Stomach (tissue), 9 donors: ENCODE results near the gene S100A12. TPM values are rescaled to one million over a fixed set of nuclear protein-coding genes. Genes with fewer than 3 reads are reported as not detected.

Experiments
- DNase-seq, 2 donors: peaks; one replicate each; pipeline versions ENCODE4 v3.0.0 to v3.0.0-alpha.2; 2013 to 2019
- H3K27ac ChIP-seq, 5 donors: fragments of 200-600 bp in 4 of 5; sonication (generic) in 4 of 5; one replicate each; pipeline ENCODE4 v1.5.1; 2013 to 2019; ENCODE audit warnings: mild to moderate bottlenecking in 1 of 5, moderate library complexity in 1 of 5
- H3K27me3 ChIP-seq, 3 donors: fragments of 200-600 bp; sonication (generic); one replicate each; pipeline ENCODE4 v1.5.1; 2017 to 2019; ENCODE audit warnings: mixed run types in 1 of 3
- H3K36me3 ChIP-seq, 4 donors: fragments of 200-600 bp; sonication (generic); 1 replicate in 3 of 4; 2 replicates in 1 of 4; pipeline ENCODE4 v1.5.1; 2016 to 2019
- H3K4me1 ChIP-seq, 4 donors: fragments of 200-600 bp; sonication (generic); one replicate each; pipeline ENCODE4 v1.5.1; 2016 to 2019
- H3K4me3 ChIP-seq, 4 donors: fragments of 200-600 bp; sonication (generic) in 3 of 4; one replicate each; pipeline ENCODE4 v1.5.1; 2016 to 2019; ENCODE audit warnings: mild to moderate bottlenecking in 1 of 4
- H3K9me3 ChIP-seq, 4 donors: fragments of 200-600 bp; sonication (generic); one replicate each; pipeline ENCODE4 v1.5.1; 2016 to 2019
- EP300 ChIP-seq: sonication (generic); formaldehyde crosslinking; IDR thresholded peaks from one replicate; pipeline ENCODE4 v1.6.1; 2017; ENCODE audit warnings: antibody characterized with exemption
- POLR2A ChIP-seq, 4 donors: fragments of 450-650 bp; IDR thresholded peaks; one replicate each; pipeline ENCODE4 v1.6.1; 2016; ENCODE audit warnings: antibody characterized with exemption in 4 of 4, control low read depth in 2 of 4, mild to moderate bottlenecking in 1 of 4, moderate library complexity in 1 of 4
- POLR2AphosphoS5 ChIP-seq, 3 donors: sonication (generic); formaldehyde crosslinking; IDR thresholded peaks; one replicate each; pipeline ENCODE4 v1.6.1; 2016; ENCODE audit warnings: antibody characterized with exemption in 3 of 3
- WGBS, 5 donors: extraction: QIAGEN DNeasy Blood & Tissue Kit in 3 of 5; methylation state at CpG; one replicate each; pipeline versions ENCODE4 v1.1.5 to v1.1.7; 2013 to 2018; 5-methylcytosine and 5-hydroxymethylcytosine counted together
- intact Hi-C: fragments of 100-400 bp; cut with DNase I; formaldehyde crosslinking; loops from one replicate; pipeline ENCODE4 v1.15.1; 2023; ENCODE audit warnings: low total_unique reads
- polyA plus RNA-seq, 3 donors: library from polyadenylated mRNA; stranded (reverse); fragments of 200-250 nt; gene quantifications; one replicate each; pipeline ENCODE4 v1.2.3, GENCODE V29; 2013
- total RNA-seq, 5 donors: library from RNA; depleted of rRNA; stranded (reverse); fragments of >200 nt; gene quantifications; one replicate each; pipeline versions ENCODE4 v1.1.0 to v1.2.3, GENCODE V29; 2014 to 2016
- TF ChIP-seq, protein P1 (sequence below), 7 experiments: fragments of 450-650 bp in 4 of 7; fragments of 200-600 bp in 3 of 7; sonication (generic) in 3 of 7; IDR thresholded peaks; one replicate each; pipeline ENCODE4 v1.5.1; 2016 to 2019; ENCODE audit warnings: antibody characterized with exemption in 7 of 7, control low read depth in 2 of 7, mild to moderate bottlenecking in 1 of 7
- donor health status: healthy with polysubstance abuse.
- donor health status: Bipolar disorder and iron deficiency.
- donor health status: healthy.

Gene S100A12
- total and polyA plus RNA-seq, 8 donors, result 8.2 to 58.3 (median 16.3) TPM; not detected in 4

DNA sequence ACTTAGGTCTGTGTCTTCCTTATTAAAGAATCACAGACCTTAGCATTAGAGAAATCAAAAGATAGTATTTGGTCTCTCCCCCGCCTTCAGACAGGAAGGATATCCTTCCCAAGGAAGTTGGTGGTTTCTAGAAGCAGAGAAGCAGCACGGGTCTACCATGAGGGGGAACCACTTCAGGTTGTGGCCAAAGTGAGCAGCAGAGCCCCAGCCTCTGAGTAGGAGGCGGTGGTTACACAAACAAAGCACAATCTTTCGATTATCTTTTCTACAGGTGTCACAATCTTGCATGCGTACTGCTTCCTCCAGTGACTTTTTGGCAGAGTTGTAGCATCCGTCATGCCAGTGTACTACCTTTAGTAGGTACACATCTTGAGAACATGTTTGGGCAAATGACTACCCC lies 35.6 kb downstream of the S100A12 start:
- TF ChIP-seq EP300, result no peak
- TF ChIP-seq POLR2A (IDR thresholded peaks at IDR 0.05), result no peak
- TF ChIP-seq, protein P1, sequence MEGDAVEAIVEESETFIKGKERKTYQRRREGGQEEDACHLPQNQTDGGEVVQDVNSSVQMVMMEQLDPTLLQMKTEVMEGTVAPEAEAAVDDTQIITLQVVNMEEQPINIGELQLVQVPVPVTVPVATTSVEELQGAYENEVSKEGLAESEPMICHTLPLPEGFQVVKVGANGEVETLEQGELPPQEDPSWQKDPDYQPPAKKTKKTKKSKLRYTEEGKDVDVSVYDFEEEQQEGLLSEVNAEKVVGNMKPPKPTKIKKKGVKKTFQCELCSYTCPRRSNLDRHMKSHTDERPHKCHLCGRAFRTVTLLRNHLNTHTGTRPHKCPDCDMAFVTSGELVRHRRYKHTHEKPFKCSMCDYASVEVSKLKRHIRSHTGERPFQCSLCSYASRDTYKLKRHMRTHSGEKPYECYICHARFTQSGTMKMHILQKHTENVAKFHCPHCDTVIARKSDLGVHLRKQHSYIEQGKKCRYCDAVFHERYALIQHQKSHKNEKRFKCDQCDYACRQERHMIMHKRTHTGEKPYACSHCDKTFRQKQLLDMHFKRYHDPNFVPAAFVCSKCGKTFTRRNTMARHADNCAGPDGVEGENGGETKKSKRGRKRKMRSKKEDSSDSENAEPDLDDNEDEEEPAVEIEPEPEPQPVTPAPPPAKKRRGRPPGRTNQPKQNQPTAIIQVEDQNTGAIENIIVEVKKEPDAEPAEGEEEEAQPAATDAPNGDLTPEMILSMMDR (IDR thresholded peaks at IDR 0.05), result no peak
- no peak for TF ChIP-seq POLR2AphosphoS5 (IDR thresholded peaks at IDR 0.05)
- no peak overlapping the region for H3K4me3 ChIP-seq
- H3K9me3 ChIP-seq, result no peaks in the 10 kb centered on the region
- H3K27me3 ChIP-seq, result peaks cover 0 to 21% (median 0%) of the 10 kb centered on the region in 3 donors
- H3K4me1 ChIP-seq, result peaks cover 0 to 6% (median 0%) of the 10 kb centered on the region in 4 donors
- intact Hi-C loops, result no loop called here
- DNase-seq, result no peak
- no peak overlapping the region for H3K27ac ChIP-seq
- no peaks in the 10 kb centered on the region for H3K36me3 ChIP-seq
- WGBS, 5 donors, result 51 to 67% (median 54%) methylated on average over 6 of the region's 6 CpGs

GRCh38 chr1:153337980-153338853 lies 37.2 kb downstream of the S100A12 start:
- Histone ChIP-seq H3K4me1 (no peaks in the 10 kb centered on the region), H3K27me3 (peaks cover 0 to 15% (median 0%) of the 10 kb centered on the region in 3 donors), H3K9me3 (no peaks in the 10 kb centered on the region), H3K27ac (no peak overlapping the region), H3K36me3 (no peaks in the 10 kb centered on the region), H3K4me3 (no peak overlapping the region)
- intact Hi-C loops, result no loop called here
- no peak for TF ChIP-seq POLR2A (IDR thresholded peaks at IDR 0.05)
- no peak for TF ChIP-seq EP300
- TF ChIP-seq, protein P1 (IDR thresholded peaks at IDR 0.05), result no peak
- TF ChIP-seq POLR2AphosphoS5 (IDR thresholded peaks at IDR 0.05), result no peak
- WGBS, 5 donors, result 54 to 74% (median 68%) methylated on average over 8 of the region's 8 CpGs
- no peak for DNase-seq

GRCh38 chr1:153336650-153337049 lies 38.8 kb downstream of the S100A12 start:
- no peaks in the 10 kb centered on the region for H3K4me1 ChIP-seq
- intact Hi-C loops, result no loop called here

GRCh38 chr1:153333902-153334301 lies 41.5 kb downstream of the S100A12 start:
- no peak for TF ChIP-seq POLR2A (IDR thresholded peaks at IDR 0.05)
- TF ChIP-seq EP300, result no peak
- TF ChIP-seq, protein P1 (IDR thresholded peaks at IDR 0.05), result no peak
- no peak for TF ChIP-seq POLR2AphosphoS5 (IDR thresholded peaks at IDR 0.05)
- intact Hi-C loops, result no loop called here
- peaks cover 0 to 11% (median 0%) of the 10 kb centered on the region in 3 donors for H3K27me3 ChIP-seq
- no peak overlapping the region for H3K27ac ChIP-seq
- 77 to 100% (median 87%) methylated on average over 1 of the region's 1 CpG for WGBS, 5 donors
- no peaks in the 10 kb centered on the region for H3K36me3 ChIP-seq
- peaks cover 0 to 28% (median 22%) of the 10 kb centered on the region in 4 donors for H3K9me3 ChIP-seq
- H3K4me1 ChIP-seq, result no peaks in the 10 kb centered on the region
- H3K4me3 ChIP-seq, result no peak overlapping the region
- no peak for DNase-seq

More at GRCh38 chr1:153336650-153337049, 38.8 kb downstream of the S100A12 start:
- DNase-seq, result no peak
- peaks cover 0 to 10% (median 0%) of the 10 kb centered on the region in 3 donors for H3K27me3 ChIP-seq
- H3K9me3 ChIP-seq, result peaks cover 0 to 6% (median 2%) of the 10 kb centered on the region in 4 donors
- H3K4me3 ChIP-seq, result no peak overlapping the region
- H3K27ac ChIP-seq, result no peak overlapping the region
- H3K36me3 ChIP-seq, result no peaks in the 10 kb centered on the region
- no peak for TF ChIP-seq POLR2AphosphoS5 (IDR thresholded peaks at IDR 0.05)
- TF ChIP-seq POLR2A (IDR thresholded peaks at IDR 0.05), result no peak
- no peak for TF ChIP-seq EP300
- TF ChIP-seq, protein P1 (IDR thresholded peaks at IDR 0.05), result no peak
